KBM-7 (cell line): ENCODE data around the gene IL2.

ENCODE experiments used
- DNase-seq: peaks from one replicate; pipeline ENCODE4 v3.0.0-alpha.2; 2015
- in situ Hi-C: fragments of 300-500 bp; cut with MboI; formaldehyde crosslinking; loops from 2 replicates; pipeline ENCODE4 v1.14.3; 2020; ENCODE audit warnings: low sequenced_read_pairs, low pct_unique_long_range_greater_than_20kb, mixed read lengths

IL2 gene

GRCh38 chr4:122403861-122404260 lies 52.7 kb downstream of the IL2 start:
- in situ Hi-C loops: no loop called here
- DNase-seq: no peak
